Loucy (cell line): Measurements from ENCODE around the gene KIF4A.

Experiments
- CTCF ChIP-seq: fragments of 200-600 bp; sonication (generic); conservative IDR thresholded peaks from 2 replicates; pipeline ENCODE4 v1.5.1; 2014; ENCODE audit warnings: mild to moderate bottlenecking, antibody characterized with exemption, low read length
- EZH2phosphoT487 ChIP-seq: fragments of 200-600 bp; IDR thresholded peaks from 2 replicates; pipeline ENCODE4 v1.6.1; 2018; ENCODE audit warnings: antibody characterized with exemption, mild to moderate bottlenecking, moderate library complexity, borderline replicate concordance

- TF ChIP-seq CTCF (no peak), EZH2phosphoT487 (no peak)
Observed at GRCh38 chrX:70429759-70430158, 139.9 kb downstream of the KIF4A start.
